Activated CD4-positive, alpha-beta T cell treated with anti-CD3 and anti-CD28 coated beads, Interleukin-2, amount 50 U/mL, for 16 hours (primary cell): ENCODE measurements around the gene MYL6B.

Source experiments
- DNase-seq: peaks from one replicate; pipeline ENCODE4 v3.0.0-alpha.2; 2020

The MYL6B gene

DNA sequence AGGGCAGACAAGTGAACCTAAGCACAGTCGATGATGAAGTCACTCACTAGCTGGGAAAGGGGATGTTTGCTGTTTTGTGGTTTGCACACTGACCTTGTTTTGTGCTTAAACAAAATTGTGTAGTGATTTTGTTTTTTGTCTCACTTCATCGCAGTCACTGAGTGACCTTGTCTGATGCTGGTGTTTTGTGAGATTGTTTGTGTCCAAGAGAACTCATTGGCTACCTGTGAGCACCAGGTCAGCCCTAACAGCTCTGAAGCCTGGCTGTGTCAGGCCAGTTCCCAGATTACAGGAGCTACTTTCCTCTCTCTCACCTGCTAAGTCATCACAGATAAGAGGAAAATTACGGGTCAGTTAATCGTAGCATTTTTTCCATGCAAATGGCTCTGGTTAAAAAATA, 28.3 kb upstream of the MYL6B start:
- no peak for DNase-seq

- DNase-seq: no peak
These were observed 25.6 kb upstream of the MYL6B start for GRCh38 chr12:56126732-56127239.

GRCh38 chr12:56127485-56127887, 24.9 kb upstream of the MYL6B start:
- DNase-seq: no peak

DNA sequence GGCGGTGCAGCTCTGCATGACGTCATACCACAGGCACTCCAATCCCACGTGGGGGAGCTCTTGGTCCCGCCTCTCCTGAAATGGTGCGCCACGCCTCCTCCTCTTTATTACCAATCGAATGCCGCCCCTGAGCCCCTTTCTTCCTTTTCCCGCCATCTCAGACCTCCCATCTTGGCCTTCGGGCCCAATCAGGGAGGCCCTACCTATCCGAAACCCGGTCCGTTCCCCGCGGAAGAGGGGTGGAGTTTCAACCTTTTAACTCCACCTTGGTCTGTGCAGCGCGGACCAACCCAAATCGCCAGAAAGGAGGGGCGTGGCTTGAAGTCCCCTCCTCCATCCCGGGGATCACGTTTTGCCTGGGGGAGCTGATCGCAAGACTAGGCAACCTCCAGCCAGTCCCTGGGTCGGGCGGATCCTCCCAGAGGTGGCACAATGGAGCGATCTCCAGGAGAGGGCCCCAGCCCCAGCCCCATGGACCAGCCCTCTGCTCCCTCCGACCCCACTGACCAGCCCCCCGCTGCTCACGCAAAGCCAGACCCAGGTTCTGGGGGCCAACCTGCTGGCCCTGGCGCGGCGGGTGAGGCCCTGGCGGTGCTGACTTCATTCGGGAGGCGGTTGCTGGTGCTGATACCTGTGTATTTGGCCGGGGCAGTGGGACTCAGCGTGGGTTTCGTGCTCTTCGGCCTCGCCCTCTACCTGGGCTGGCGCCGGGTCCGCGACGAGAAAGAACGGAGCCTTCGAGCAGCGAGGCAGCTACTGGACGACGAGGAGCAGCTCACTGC, 24.3 kb upstream of the MYL6B start, which contains the start of gene ESYT1:
Gene ESYT1, plus strand, starts transcription at position 380 of the 782 bp plus-strand sequence. Its CDS starts 53 bp downstream, at position 433.
- peak; percentile 100 for DNase-seq

GRCh38 chr12:56128670-56129205, 23.6 kb upstream of the MYL6B start:
- no peak for DNase-seq

DNA sequence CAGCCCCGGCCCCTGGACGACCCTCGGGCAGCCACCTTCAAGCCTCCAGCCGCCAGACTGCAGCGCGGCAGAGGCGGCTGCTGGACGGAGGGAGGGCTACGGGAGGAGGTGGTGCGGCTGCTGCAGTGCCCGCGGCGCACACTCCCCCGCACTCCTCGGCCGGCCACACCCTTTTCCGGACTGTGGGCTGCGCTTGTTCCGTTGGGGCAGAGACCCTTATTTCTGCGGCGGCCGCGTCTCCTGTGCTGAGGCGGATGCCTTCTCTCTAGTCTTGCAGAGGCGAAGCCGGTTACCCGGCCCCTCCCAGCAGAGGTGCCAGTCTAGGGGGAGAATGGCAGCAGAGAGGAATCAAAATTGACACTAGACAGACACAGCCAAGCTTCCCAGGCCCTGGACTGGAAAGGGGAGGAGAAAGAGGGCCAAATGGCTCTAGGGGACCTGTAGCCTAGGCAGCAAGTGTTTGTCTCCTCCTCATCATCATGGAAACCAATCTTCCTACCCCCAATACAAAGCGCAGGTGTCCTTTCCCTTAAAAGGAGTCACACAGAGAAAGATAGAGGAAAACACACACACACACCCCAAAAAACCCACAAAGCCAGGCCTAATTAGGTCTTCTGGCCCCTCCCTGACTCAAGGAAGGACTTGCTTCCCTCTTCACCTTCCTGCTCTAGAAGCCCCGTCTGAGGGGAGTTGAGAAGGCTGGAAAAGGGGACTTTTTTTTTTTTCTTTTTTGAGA, 23.0 kb upstream of the MYL6B start:
- DNase-seq: peak; percentile 82

DNA sequence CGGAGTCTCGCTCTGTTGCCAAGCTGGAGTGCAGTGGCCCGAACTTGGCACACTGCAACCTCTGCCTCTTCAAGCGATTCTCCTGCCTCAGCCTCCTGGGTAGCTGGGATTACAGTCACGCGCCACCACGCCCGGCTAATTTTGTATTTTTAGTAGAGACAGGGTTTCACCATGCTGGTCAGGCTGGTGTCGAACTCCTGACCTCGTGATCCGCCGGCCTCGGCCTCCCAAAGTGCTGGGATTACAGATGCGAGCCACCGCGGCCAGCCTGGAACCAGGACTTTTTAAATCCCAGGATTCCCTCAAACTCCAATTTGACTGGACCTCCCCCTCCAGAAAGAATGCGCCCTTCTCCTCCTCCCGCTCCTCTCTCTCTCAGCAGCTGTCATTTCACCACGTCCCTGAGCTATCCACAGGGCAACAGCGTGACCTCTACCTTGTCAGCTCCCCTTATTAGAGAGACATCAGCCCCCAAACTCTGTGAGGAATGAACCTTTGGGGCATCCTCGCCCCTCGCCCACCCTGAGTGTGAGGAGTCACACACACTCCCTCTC, 22.4 kb upstream of the MYL6B start:
- DNase-seq: no peak

- DNase-seq: no peak
These were observed 21.5 kb upstream of the MYL6B start for GRCh38 chr12:56130876-56131275.

- DNase-seq: no peak
These were observed 17.5 kb upstream of the MYL6B start for GRCh38 chr12:56134897-56135296.

- DNase-seq: no peak
These were observed 14.4 kb upstream of the MYL6B start for GRCh38 chr12:56137853-56138571.

- no peak for DNase-seq
These were observed 10.2 kb upstream of the MYL6B start for GRCh38 chr12:56141946-56142784.

DNA sequence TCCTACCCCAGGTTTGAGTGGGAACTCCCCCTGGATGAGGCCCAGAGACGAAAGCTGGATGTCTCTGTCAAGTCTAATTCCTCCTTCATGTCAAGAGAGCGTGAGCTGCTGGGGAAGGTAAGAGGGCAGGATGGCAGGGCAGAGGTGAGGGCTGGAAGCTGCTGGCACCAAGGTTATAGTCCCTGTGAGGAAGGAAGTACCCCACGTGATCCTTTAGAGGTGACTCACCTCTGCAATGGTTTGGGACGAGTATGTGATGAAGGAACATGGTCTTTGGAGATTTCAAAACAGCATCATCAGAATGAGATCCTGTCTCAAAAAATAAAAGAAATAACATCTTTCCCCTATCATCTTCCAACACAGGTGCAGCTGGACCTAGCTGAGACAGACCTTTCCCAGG, 9.2 kb upstream of the MYL6B start:
- DNase-seq: no peak

- no peak for DNase-seq
These were observed 8.5 kb upstream of the MYL6B start for GRCh38 chr12:56143870-56144269.

- DNase-seq: no peak
These were observed 7.2 kb upstream of the MYL6B start for GRCh38 chr12:56145217-56145616.

DNA sequence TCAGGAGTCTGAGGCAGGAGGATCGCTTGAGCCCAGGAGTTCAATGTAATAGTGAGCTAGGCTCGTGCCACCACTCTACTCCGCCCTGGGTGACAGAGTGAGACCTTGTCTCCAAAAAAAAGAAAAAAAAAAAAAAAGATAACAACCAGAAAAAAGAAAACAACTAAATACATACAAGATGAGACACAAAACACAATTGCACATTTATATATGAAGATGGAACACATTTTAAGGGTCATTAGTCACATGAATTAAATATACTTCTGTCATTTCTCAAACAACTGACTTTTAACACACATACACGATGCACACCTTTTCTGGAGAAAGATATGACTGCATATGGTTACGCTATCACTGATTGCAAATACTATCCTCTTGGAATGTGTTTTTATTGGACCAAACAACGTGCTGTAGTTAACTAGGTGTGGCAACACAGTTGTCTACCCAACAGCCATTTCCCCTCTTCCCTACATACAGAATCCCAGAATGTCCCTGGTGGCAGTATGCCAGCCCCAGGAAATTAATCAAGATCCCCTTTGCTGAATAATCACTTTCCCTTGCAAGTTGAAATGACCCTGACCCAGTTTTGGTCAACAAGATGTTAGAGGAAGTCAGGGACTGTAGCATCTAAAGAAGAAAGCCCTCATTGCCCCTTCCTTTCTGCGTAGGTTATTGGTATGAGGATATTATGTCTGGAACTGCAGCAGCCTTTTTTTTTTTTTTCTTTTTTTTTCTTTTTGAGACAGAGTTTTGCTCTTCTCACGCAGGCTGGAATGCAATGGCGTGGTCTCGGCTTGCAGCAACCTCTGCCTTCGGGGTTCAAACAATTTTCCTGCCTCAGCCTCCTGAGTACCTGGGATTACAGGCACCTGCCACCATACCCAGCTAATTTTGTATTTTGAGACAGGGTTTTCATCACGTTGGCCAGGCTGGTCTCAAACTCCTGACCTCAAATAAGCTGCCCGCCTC, 5.6 kb upstream of the MYL6B start:
- no peak for DNase-seq

DNA sequence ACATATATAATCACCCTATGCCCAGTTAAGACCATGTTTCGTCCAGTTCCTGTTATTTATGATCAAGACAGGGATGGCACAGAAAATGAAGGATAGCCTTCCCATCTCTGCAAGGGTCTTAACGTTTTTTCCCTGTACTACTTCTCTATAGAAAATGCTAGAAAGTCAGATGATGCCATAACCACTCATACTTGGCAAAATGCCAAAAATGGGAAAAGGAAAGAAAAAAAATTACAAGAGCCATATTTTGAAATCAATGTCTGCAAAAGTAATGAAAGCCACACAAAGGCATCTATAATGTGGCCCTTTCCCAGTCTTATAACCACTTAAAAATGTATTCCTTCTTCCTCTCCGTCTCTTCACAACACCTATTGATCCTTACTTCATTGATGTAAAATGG, 1.8 kb upstream of the MYL6B start:
- DNase-seq: no peak

DNA sequence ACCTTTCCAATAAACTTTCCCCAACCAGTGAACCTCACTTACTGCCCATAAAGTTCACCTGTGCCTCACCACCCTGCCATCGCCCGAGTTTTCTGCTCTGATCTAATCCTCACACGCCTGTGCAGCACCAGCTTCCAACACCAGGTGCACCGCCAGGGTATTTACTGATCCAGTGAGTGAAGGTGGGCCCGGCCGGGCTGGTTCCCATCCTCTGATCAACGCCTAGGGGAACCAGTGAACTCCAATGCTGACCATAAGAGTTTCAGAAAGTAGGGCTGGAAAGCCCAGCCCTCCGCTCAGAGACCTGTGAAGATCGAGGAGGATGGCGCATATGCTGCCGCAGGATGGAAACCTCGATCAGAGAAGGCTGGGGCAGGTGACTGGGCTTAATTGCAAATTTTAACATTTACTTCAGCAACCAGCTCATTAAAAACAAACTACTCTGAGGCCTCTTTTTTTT, 685 bp upstream of the MYL6B start:
- peak; percentile 80 for DNase-seq

DNA sequence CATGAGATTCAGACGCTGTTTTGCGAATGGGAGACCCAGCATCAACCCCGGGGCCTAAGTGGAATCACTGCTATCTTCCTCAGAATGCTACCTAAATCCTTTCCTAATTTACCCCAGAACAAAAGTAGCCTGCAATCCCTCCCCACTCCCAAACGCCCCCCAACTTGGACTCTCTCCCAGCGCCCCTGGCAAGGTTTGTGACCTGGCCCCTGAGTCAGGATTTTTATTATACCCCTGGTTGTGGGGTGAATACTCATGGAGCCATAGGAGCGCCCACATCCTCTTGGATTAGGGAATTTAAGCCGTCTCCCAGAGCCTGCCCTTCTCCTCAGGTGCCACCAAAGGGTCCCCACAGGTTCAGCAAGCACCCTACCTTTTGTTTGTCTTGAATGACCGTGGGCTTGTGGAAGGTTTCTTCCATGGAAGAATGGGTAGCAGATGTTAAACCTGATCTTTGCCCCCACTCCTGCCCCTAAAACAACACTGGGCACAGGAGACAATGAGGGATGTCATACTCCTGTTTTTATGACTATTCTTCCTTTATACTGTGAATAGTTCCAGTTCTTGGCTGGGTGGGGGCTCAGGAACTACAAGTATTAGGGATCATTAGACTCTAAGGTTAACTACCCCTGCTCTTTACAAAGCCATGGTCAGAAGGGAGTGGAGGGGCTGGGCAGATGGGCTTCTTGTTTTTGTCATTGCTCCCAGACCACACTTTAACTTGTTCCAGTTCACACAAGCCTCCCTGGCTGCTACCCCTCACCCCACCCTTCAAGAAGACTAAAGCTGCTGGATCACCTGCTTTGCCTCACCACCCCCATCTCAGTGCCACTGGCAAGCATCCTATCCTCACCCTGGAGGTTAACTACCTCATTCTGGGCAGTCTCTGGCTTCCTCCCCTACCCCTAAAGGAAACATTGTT, 630 bp downstream of the MYL6B start:
- DNase-seq: no peak

DNA sequence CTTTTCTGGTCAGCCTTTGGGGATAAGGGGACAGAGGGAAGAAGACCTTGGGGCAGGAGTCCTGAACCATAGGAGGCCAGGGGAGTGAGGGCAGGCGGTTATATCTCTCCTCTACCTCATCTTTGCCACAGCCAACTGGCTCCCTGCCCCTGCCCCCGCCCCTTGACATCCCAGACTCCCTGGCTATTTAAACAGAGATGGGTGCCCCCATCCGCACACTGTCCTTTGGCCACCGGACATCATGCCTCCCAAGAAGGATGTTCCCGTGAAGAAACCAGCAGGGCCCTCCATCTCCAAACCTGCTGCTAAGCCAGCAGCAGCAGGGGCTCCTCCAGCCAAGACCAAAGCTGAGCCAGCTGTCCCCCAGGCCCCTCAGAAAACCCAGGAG, 1.3 kb downstream of the MYL6B start:
- DNase-seq: no peak
